Transverse colon (tissue), 4 donors: ENCODE results near the gene IFNK. TPM values are rescaled to one million over a fixed set of nuclear protein-coding genes. Genes with fewer than 3 reads are reported as not detected.

Experiments used
- DNase-seq: peaks from one replicate; pipeline ENCODE4 v3.0.0-alpha.2; 2019
- H3K27ac ChIP-seq, 4 donors: fragments of 200-600 bp; sonication (generic); 2 replicates each; pipeline ENCODE4 v1.5.1; 2016 to 2018; ENCODE audit warnings: inconsistent platforms in 4 of 4
- H3K27me3 ChIP-seq: fragments of 200-600 bp; sonication (generic); 2 replicates; pipeline ENCODE4 v1.5.1; 2017; ENCODE audit warnings: inconsistent platforms
- H3K36me3 ChIP-seq, 4 donors: fragments of 200-600 bp; sonication (generic); 2 replicates each; pipeline ENCODE4 v1.5.1; 2017 to 2019; ENCODE audit warnings: inconsistent platforms in 4 of 4
- H3K4me1 ChIP-seq, 4 donors: fragments of 200-600 bp; sonication (generic); 2 replicates each; pipeline ENCODE4 v1.5.1; 2017 to 2020; ENCODE audit warnings: inconsistent platforms in 4 of 4
- H3K4me3 ChIP-seq, 4 donors: fragments of 200-600 bp; sonication (generic); 1 replicate in 1 of 4; 2 replicates in 3 of 4; pipeline versions ENCODE4 v1.5.1 to v1.6.1; 2017 to 2019; ENCODE audit warnings: inconsistent platforms in 4 of 4
- H3K9me3 ChIP-seq, 2 donors: fragments of 200-600 bp; sonication (generic); 2 replicates each; pipeline ENCODE4 v1.5.1; 2017 to 2019; ENCODE audit warnings: inconsistent platforms in 2 of 2
- CTCF ChIP-seq, 5 experiments: fragments of 200-600 bp in 3 of 5; fragments of 450-650 bp in 2 of 5; sonication (generic) in 3 of 5; IDR thresholded peaks; 1 replicate in 2 of 5; 2 replicates in 3 of 5; pipeline ENCODE4 v1.5.1; 2016 to 2017; ENCODE audit warnings: antibody characterized with exemption in 5 of 5, inconsistent platforms in 3 of 5, mild to moderate bottlenecking in 2 of 5, moderate library complexity in 1 of 5
- EP300 ChIP-seq: sonication (generic); formaldehyde crosslinking; IDR thresholded peaks from one replicate; pipeline ENCODE4 v1.6.1; 2017; ENCODE audit warnings: antibody characterized with exemption, low read depth
- POLR2A ChIP-seq: fragments of 450-650 bp; IDR thresholded peaks from one replicate; pipeline ENCODE4 v1.6.1; 2016; ENCODE audit warnings: antibody characterized with exemption, mild to moderate bottlenecking, moderate library complexity
- POLR2AphosphoS5 ChIP-seq, 3 donors: sonication (generic); formaldehyde crosslinking; IDR thresholded peaks; one replicate each; pipeline ENCODE4 v1.6.1; 2016; ENCODE audit warnings: antibody characterized with exemption in 3 of 3
- WGBS, 2 donors: methylation state at CpG; one replicate each; pipeline ENCODE4 v1.1.5; 2018; ENCODE audit warnings: low coverage in 1 of 2; 5-methylcytosine and 5-hydroxymethylcytosine counted together
- in situ Hi-C, 4 donors: fragments of 200-750 bp; cut with MboI; loops; one replicate each; pipeline versions ENCODE4 v1.15.0 to v1.15.1; 2017; ENCODE audit warnings: low sequenced_read_pairs in 3 of 4, low pct_ligation_motif_present in 1 of 4, low pct_unique_long_range_greater_than_20kb in 1 of 4
- intact Hi-C: fragments of 100-400 bp; cut with DNase I; formaldehyde crosslinking; loops from one replicate; pipeline ENCODE4 v1.15.1; 2023; ENCODE audit warnings: low total_unique reads
- total RNA-seq, 4 donors: library from RNA; depleted of rRNA; stranded (reverse); fragments of >200 nt; gene quantifications; one replicate each; pipeline ENCODE4 v1.1.0, GENCODE V29; 2016

Gene IFNK
- not detected for total RNA-seq

- no peaks in the 10 kb centered on the region for H3K9me3 ChIP-seq
- H3K27ac ChIP-seq = no peak within 1 kb of the TSS
- TF ChIP-seq POLR2A = no peak
- no peak for TF ChIP-seq EP300
- TF ChIP-seq POLR2AphosphoS5 (IDR thresholded peaks at IDR 0.05) = no peak
- no peak for TF ChIP-seq CTCF (IDR thresholded peaks at IDR 0.05)
- DNase-seq = no peak
- in situ Hi-C loops = no loop called here
- intact Hi-C loops = no loop called here
- 77 to 100% methylated on average over 1 to 2 of the region's 2 CpGs for WGBS, 2 donors
- no peaks in the 10 kb centered on the region for H3K27me3 ChIP-seq
- peaks cover 11 to 24% (median 19%) of the 10 kb centered on the region in 4 donors for H3K4me1 ChIP-seq
- H3K36me3 ChIP-seq = no peaks in the 10 kb centered on the region
- H3K4me3 ChIP-seq = no peak within 1 kb of the TSS
Measured at GRCh38 chr9:27524236-27524635, at the start of gene IFNK. IFNK (plus strand) TSS chr9:27524290; CDS start chr9:27524337, 47 bp downstream.

GRCh38 chr9:27474305-27474704 lies 49.8 kb upstream of the IFNK start:
- H3K9me3 ChIP-seq = no peaks in the 10 kb centered on the region
- TF ChIP-seq POLR2A (no peak), EP300 (no peak), POLR2AphosphoS5 (IDR thresholded peaks at IDR 0.05) (no peak), CTCF (IDR thresholded peaks at IDR 0.05) (no peak)
- no peak overlapping the region for H3K4me3 ChIP-seq
- no peak for DNase-seq
- H3K27ac ChIP-seq = peak overlapping the region in 3 of 4 donors; percentile 2 to 41 (median 7)
- H3K4me1 ChIP-seq = peaks cover 0 to 36% (median 16%) of the 10 kb centered on the region in 4 donors
- intact Hi-C loops = no loop called here
- H3K27me3 ChIP-seq = no peaks in the 10 kb centered on the region
- WGBS, 2 donors = 81 to 100% methylated on average over 1 of the region's 1 CpG
- no peaks in the 10 kb centered on the region for H3K36me3 ChIP-seq
- in situ Hi-C loops = no loop called here

GRCh38 chr9:27475057-27475595 lies 49.0 kb upstream of the IFNK start:
- no peak for DNase-seq
- no peak for TF ChIP-seq POLR2AphosphoS5 (IDR thresholded peaks at IDR 0.05)
- no peak for TF ChIP-seq POLR2A
- no peak for TF ChIP-seq EP300
- no peak for TF ChIP-seq CTCF (IDR thresholded peaks at IDR 0.05)
- peaks cover 0 to 30% (median 16%) of the 10 kb centered on the region in 4 donors for H3K4me1 ChIP-seq
- WGBS, 2 donors = 79 to 87% methylated on average over 3 to 7 of the region's 7 CpGs
- H3K27me3 ChIP-seq = no peaks in the 10 kb centered on the region
- no peak overlapping the region for H3K4me3 ChIP-seq
- intact Hi-C loops (no loop called here), in situ Hi-C loops (no loop called here)
- no peaks in the 10 kb centered on the region for H3K36me3 ChIP-seq
- peak overlapping the region in 2 of 4 donors; percentile 2 to 41 for H3K27ac ChIP-seq
- no peaks in the 10 kb centered on the region for H3K9me3 ChIP-seq

GRCh38 chr9:27476870-27477515 lies 47.1 kb upstream of the IFNK start:
- no peak for TF ChIP-seq POLR2AphosphoS5 (IDR thresholded peaks at IDR 0.05)
- no peak for TF ChIP-seq EP300
- no peak for TF ChIP-seq POLR2A
- TF ChIP-seq CTCF (IDR thresholded peaks at IDR 0.05) = no peak
- Histone ChIP-seq H3K36me3 (no peaks in the 10 kb centered on the region), H3K27me3 (no peaks in the 10 kb centered on the region), H3K4me3 (no peak overlapping the region), H3K27ac (no peak overlapping the region), H3K4me1 (peaks cover 0 to 20% (median 8%) of the 10 kb centered on the region in 4 donors), H3K9me3 (no peaks in the 10 kb centered on the region)
- DNase-seq = no peak
- WGBS, 2 donors = 94% methylated on average over 3 to 6 of the region's 6 CpGs
- in situ Hi-C loops (no loop called here), intact Hi-C loops (no loop called here)
